ENCODE data around the gene TNKS2.
"Not testable (repeated sequence)": the region's sequence is repeated elsewhere in the genome, so short reads cannot be mapped to it uniquely, and the experiment has no call there.

TNKS2 gene

GRCh38 chr10:91797874-91798648 lies at the start of gene TNKS2:
Gene TNKS2 (plus strand): TSS chr10:91798426. CDS start chr10:91798691, 265 bp downstream.
- DNase-seq = peak; percentile 86

- not testable (repeated sequence) for DNase-seq
Measured at GRCh38 chr10:91749592-91749991, 48.6 kb upstream of the TNKS2 start.

GRCh38 chr10:91756286-91756685 lies 41.9 kb upstream of the TNKS2 start:
- no peak for DNase-seq

GRCh38 chr10:91758303-91759146 lies 39.7 kb upstream of the TNKS2 start:
- DNase-seq = no peak

- no peak for DNase-seq
Measured at GRCh38 chr10:91759581-91759986, 38.6 kb upstream of the TNKS2 start.

GRCh38 chr10:91761721-91762120 lies 36.5 kb upstream of the TNKS2 start:
- no peak for DNase-seq

GRCh38 chr10:91762878-91763277 lies 35.3 kb upstream of the TNKS2 start:
- DNase-seq = no peak

- DNase-seq = no peak
Measured at GRCh38 chr10:91766676-91767075, 31.6 kb upstream of the TNKS2 start.

- DNase-seq = no peak
Measured at GRCh38 chr10:91768123-91768522, 30.1 kb upstream of the TNKS2 start.

- no peak for DNase-seq
Measured at GRCh38 chr10:91771907-91772306, 26.3 kb upstream of the TNKS2 start.

GRCh38 chr10:91772461-91772860 lies 25.8 kb upstream of the TNKS2 start:
- no peak for DNase-seq

GRCh38 chr10:91772869-91773268 lies 25.4 kb upstream of the TNKS2 start:
- DNase-seq = no peak

- DNase-seq = no peak
Measured at GRCh38 chr10:91774571-91774970, 23.7 kb upstream of the TNKS2 start.

- DNase-seq = no peak
Measured at GRCh38 chr10:91775731-91776130, 22.5 kb upstream of the TNKS2 start.

GRCh38 chr10:91776266-91776665 lies 22.0 kb upstream of the TNKS2 start:
- no peak for DNase-seq

GRCh38 chr10:91778485-91778884 lies 19.7 kb upstream of the TNKS2 start:
- DNase-seq = no peak

- no peak for DNase-seq
Measured at GRCh38 chr10:91779011-91779605, 19.1 kb upstream of the TNKS2 start.

GRCh38 chr10:91782539-91782938 lies 15.7 kb upstream of the TNKS2 start:
- no peak for DNase-seq

- no peak for DNase-seq
Measured at GRCh38 chr10:91785830-91786229, 12.4 kb upstream of the TNKS2 start.

GRCh38 chr10:91787258-91787657 lies 11.0 kb upstream of the TNKS2 start:
- DNase-seq = no peak

GRCh38 chr10:91787810-91788209 lies 10.4 kb upstream of the TNKS2 start:
- no peak for DNase-seq

- no peak for DNase-seq
Measured at GRCh38 chr10:91788527-91788926, 9.7 kb upstream of the TNKS2 start.

GRCh38 chr10:91796331-91797047 lies 1.7 kb upstream of the TNKS2 start:
- DNase-seq = peak; percentile 51
